ENCODE data around the gene CTNNA3. TPM values are rescaled to one million over a fixed set of nuclear protein-coding genes. Genes with fewer than 3 reads are reported as not detected.
"Not testable (repeated sequence)": the region's sequence is repeated elsewhere in the genome, so short reads cannot be mapped to it uniquely, and the experiment has no call there.

The CTNNA3 gene
- total and polyA plus RNA-seq, 3 donors from 2014 or later = 17.8 to 19.4 (median 18.3) TPM

DNA sequence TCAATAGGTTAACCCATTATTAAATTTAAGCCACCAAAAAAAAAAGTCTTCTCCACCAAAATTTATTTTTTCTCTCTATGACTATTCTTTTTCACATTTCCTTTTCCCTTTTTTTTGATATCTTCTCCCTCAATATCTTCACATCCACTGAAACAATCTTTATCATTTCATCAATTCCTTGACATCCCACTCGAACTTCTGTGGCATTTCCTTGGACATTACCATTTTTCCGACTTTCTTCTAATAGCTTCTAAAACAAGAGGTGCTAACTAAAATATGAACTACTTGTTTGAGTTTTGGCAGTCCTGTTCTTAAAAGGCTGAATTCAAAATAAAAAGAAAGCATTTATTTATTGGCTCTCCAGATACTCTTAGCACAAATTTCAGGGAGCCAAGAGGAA is 684 bp upstream of the CTNNA3 start:
- Histone ChIP-seq H3K4me3 (no peak overlapping the region), H3K36me3 (ENCODE audit: low read depth, missing control alignments) (no peaks in the 10 kb centered on the region), H3K9me3 (no peaks in the 10 kb centered on the region), H3K4me1 (no peaks in the 10 kb centered on the region), H3K27ac (no peak overlapping the region), H3K27me3 (no peaks in the 10 kb centered on the region)
- intact Hi-C loops (cut with DNase I; ENCODE audit: low total_unique reads) = no loop called here
- TF ChIP-seq POLR2A (IDR thresholded peaks at IDR 0.05) = no peak
- TF ChIP-seq, protein P1, sequence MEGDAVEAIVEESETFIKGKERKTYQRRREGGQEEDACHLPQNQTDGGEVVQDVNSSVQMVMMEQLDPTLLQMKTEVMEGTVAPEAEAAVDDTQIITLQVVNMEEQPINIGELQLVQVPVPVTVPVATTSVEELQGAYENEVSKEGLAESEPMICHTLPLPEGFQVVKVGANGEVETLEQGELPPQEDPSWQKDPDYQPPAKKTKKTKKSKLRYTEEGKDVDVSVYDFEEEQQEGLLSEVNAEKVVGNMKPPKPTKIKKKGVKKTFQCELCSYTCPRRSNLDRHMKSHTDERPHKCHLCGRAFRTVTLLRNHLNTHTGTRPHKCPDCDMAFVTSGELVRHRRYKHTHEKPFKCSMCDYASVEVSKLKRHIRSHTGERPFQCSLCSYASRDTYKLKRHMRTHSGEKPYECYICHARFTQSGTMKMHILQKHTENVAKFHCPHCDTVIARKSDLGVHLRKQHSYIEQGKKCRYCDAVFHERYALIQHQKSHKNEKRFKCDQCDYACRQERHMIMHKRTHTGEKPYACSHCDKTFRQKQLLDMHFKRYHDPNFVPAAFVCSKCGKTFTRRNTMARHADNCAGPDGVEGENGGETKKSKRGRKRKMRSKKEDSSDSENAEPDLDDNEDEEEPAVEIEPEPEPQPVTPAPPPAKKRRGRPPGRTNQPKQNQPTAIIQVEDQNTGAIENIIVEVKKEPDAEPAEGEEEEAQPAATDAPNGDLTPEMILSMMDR (IDR thresholded peaks at IDR 0.05) = no peak
- no peak for DNase-seq
- WGBS, 2 donors = 69 to 72% methylated on average over 2 of the region's 2 CpGs

- Histone ChIP-seq H3K9me3 (no peaks in the 10 kb centered on the region), H3K27ac (peak overlapping the region; percentile 5 to 41), H3K4me3 (peak overlapping the region in 1 of 2 donors; percentile 15), H3K4me1 (no peaks in the 10 kb centered on the region), H3K27me3 (no peaks in the 10 kb centered on the region), H3K36me3 (ENCODE audit: low read depth, missing control alignments) (no peaks in the 10 kb centered on the region)
- no peak for TF ChIP-seq POLR2A (IDR thresholded peaks at IDR 0.05)
- TF ChIP-seq, protein P1 (IDR thresholded peaks at IDR 0.05) = no peak
- intact Hi-C loops (cut with DNase I; ENCODE audit: low total_unique reads) = no loop called here
- WGBS, 2 donors = 6 to 25% methylated on average over 5 of the region's 5 CpGs
- peak; percentile 37 for DNase-seq
These were observed 440 bp downstream of the CTNNA3 start for GRCh38 chr10:67695555-67695954.

DNA sequence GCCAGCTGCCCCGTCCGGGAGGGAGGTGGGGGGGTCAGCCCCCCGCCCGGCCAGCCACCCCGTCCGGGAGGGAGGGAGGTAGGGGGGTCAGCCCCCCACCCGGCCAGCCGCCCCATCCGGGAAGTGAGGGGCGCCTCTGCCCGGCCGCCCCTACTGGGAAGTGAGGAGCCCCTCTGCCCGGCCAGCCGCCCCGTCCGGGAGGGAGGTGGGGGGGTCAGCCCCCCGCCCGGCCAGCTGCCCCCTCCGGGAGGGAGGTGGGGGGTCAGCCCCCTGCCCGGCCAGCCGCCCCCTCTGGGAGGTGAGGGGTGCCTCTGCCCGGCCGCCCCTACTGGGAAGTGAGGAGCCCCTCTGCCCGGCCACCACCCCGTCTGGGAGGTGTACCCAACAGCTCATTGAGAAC is 4.1 kb downstream of the CTNNA3 start:
- H3K4me1 ChIP-seq; H3K36me3 ChIP-seq (ENCODE audit: low read depth, missing control alignments); DNase-seq; H3K27ac ChIP-seq; intact Hi-C loops (cut with DNase I; ENCODE audit: low total_unique reads); H3K27me3 ChIP-seq; H3K9me3 ChIP-seq; H3K4me3 ChIP-seq: not testable (repeated sequence)
- WGBS, 2 donors = no CpG with 5 or more reads among the region's 25 CpGs

- intact Hi-C loops (cut with DNase I; ENCODE audit: low total_unique reads); H3K27ac ChIP-seq; H3K9me3 ChIP-seq; H3K4me3 ChIP-seq; H3K36me3 ChIP-seq (ENCODE audit: low read depth, missing control alignments); DNase-seq; H3K4me1 ChIP-seq; H3K27me3 ChIP-seq: not testable (repeated sequence)
- WGBS, 2 donors = 83 to 90% methylated on average over 7 of the region's 7 CpGs
These were observed 5.5 kb downstream of the CTNNA3 start for GRCh38 chr10:67690540-67690939.

- H3K27ac ChIP-seq; intact Hi-C loops (cut with DNase I; ENCODE audit: low total_unique reads); H3K4me3 ChIP-seq; H3K36me3 ChIP-seq (ENCODE audit: low read depth, missing control alignments); H3K9me3 ChIP-seq; H3K4me1 ChIP-seq; H3K27me3 ChIP-seq; DNase-seq: not testable (repeated sequence)
- WGBS, 2 donors = 81 to 89% methylated on average over 8 of the region's 8 CpGs
These were observed 11.9 kb downstream of the CTNNA3 start for GRCh38 chr10:67684140-67684539.

DNA sequence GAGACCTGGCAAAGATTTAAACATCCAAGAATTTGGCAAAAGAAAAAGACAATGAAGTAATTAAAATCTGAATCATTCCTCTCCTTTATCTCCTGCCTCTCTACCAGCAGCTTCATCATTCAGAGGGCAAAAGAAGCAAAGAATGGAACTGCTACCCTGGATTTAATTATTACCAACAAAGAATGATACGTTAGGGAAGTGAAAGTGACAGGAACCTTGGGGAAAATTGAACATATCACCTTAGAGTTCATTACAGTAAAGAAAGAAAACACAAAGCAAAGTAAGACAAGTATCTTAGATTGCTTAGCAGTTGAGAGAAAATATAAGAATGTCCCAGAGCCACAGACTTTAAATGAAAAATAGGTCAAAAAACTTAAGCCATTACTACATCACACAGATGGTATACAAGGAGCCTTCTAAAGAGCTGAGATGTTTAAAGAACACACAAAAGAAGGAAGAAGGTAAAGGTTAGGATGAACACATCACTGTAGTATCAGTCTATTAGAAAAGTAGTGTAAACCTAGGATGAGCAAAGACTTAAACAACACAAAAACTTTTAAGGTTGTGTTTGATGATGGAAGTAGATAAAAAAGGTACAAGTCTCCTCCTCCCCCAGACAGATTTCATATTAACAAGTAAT is 17.5 kb downstream of the CTNNA3 start:
- no peak for DNase-seq
- no peak overlapping the region for H3K4me3 ChIP-seq
- H3K27ac ChIP-seq = no peak overlapping the region
- WGBS, 2 donors = 72 to 85% methylated on average over 1 of the region's 1 CpG
- TF ChIP-seq POLR2A (IDR thresholded peaks at IDR 0.05) = no peak
- TF ChIP-seq, protein P1 (IDR thresholded peaks at IDR 0.05) = no peak
- no peaks in the 10 kb centered on the region for H3K9me3 ChIP-seq
- intact Hi-C loops (cut with DNase I; ENCODE audit: low total_unique reads) = no loop called here
- H3K36me3 ChIP-seq (ENCODE audit: low read depth, missing control alignments) = no peaks in the 10 kb centered on the region
- H3K27me3 ChIP-seq = no peaks in the 10 kb centered on the region
- H3K4me1 ChIP-seq = no peaks in the 10 kb centered on the region

All from testis (tissue), 3 donors.